ENCODE measurements around the gene IFT74.

IFT74 gene

DNA sequence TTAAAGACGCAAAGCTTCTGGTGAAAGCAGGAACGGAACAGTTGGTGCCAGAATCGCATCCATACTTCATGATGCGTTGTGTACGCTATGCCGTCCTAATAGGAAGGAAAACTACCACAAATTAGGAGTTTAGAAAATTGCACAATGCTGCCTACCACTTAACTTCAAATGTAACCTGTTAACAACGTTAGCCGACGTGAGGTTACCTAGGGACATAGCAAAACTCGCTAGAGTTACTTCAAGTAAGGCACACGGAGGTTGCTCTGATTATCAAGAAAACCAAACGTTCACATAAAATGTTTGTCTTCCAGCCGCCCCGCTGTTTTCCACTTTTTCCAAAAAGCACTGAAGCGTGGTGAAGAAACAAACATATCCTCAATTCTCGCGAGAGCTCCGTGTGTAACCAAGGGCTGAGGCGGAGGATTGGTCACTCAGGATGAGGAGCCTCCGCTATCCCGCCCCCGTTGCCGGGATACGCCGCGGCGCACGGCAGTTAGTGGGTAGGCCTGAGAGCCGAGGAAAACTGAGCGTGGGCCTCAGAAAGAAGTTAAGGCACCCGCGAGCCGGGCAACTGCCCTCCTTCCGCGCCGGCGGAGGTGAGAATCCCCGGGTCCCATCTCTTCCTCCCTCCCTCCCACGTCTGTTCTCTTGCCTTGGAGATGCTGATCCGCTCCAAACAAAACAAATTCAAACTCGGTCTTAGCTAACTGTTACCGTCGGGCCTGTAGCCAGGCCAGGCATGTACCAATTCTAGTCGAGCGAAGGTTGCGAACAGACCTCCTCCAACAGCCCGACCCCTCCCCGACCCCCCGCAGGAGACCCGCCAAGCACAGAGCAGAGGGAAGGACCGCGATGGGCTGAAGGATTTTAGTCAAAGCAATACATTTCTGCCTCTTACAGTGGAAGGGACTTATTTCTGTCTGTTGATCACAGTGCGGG is at the start of gene IFT74:
IFT74 (plus strand) TSS at position 492 of the 939 bp plus-strand sequence. CDS start 5,556 bp downstream, outside the sequence.
- peak; percentile 82 for DNase-seq (ENCODE audit: low read depth)

DNA sequence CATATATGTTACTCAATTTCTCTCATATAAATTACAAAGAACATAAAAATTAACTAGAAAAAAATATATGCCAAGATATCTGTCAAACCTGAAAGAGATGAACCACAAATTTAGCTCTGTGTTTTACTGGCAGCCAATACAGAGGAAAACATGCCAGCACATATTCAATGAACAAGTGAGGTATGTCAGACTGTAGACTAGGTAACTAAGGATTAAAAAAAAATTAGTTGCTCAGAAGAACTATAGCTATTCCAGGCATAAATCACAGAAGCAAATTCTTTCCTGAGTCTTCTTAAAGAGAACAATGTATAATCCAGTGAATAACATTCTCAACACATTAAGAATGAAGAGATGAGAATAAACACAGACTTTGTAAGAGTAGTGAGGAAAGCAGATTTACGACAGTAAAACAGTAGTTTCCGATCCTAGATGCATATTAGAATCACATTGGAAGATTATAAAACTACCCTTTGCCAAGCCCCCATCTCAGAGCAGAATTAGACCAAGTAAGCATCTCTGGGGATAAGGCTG is 43.0 kb upstream of the IFT74 start:
- no peak for DNase-seq (ENCODE audit: low read depth)

DNA sequence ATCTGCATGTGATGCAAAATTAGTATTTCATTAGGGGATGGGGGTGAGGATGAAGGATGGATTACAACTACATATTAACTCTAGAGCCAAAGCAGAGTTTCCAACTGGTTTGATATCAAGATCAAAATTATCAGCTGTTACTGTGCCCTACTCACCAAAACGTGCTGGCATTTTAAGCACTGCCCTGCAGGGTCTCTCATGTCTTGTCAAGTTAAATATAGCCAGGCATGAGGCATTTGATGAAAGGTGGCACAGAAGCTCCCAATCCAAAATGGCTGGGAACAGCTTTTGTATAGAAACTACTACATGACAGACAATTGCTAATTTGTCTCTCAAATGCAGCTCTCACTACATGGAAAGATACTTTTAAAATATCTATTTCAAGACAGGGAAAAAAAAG is 36.5 kb upstream of the IFT74 start:
- no peak for DNase-seq (ENCODE audit: low read depth)

DNA sequence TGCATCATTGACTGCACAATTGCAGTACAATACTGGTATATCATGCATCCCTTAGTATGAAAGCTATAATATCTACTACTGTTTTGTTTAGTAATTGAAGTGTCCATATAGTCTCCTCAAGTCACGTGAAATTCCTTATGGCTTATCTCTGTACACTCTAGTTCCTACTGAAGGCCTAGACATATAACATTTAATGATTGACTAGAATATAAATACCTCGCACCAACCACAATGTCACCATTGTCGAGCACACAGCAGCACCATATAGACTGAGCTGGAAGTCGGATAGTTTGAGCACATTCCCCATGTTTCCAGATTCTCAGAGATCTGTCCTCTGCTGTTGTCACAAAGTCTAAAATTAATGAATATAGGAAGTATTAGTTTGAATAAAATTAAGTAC is 30.6 kb upstream of the IFT74 start:
- no peak for DNase-seq (ENCODE audit: low read depth)

DNA sequence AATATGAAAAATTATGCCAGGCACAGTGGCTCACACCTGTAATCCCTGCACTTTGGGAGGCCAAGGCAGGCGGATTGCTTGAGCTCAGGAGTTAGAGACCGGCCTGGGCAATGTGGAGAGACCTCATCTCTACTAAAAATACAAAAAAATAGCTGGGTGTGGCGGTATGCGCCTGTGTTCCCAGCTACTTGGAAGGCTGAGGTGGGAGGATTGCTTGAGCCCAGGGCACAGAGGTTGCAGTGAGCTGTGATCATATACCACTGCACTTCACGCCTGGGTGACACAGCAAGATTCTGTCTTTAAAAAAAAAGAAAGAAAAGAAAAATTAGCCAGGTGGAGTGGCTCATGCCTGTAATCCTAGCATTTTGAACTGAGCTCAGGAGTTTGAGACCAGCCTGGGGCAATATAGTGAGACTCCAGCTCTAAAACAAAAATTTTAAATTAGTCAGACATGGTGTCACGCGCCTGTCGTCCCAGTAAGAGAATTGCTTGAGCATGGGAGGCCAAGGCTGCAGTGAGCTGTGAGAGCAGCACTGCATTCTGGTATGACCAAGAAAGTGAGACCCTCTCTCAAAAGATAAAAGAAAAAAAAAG is 27.2 kb upstream of the IFT74 start:
- no peak for DNase-seq (ENCODE audit: low read depth)

DNA sequence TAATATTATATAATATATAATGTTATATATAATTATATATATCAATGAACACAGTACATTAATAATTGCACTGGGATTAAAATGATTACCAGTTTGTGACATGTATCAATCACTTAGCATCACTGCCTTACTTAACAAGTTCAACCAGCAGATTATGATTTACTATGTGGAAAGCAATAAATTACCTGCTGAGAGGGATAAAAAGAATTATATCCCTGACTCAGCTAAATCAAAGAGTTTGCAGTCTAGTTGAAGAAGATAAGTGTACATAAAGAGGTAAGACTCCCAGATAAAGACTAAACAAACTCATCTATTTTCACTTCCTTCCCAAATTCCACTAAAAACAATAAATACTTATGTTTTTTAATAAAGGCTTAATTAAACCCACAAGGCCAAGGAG is 20.4 kb upstream of the IFT74 start:
- DNase-seq (ENCODE audit: low read depth): no peak

DNA sequence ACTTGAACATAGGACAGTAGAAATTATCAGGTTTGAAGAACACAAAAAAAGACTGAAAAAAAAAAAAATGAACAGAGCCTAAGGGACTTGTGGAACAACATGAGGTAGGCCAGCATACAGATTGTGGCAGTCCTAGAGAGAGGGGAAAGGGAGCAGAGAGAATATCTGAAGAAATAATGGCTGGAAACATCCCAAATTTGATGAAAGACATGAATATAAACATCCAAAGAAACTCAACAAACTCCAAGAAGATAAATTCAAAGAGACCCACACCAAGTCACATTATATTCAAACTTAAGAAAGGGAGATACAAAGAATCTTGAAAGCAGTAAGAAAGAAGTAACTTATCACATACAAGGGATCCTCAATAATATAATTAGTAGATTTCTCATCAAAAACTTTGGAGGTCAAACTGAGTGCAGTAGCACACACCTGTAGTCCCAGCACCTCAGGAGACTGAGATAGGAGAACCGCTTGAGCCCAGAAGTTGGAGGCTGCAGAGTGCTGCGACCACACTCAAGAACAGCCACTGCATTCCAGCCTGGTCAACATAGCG is 18.3 kb upstream of the IFT74 start:
- no peak for DNase-seq (ENCODE audit: low read depth)

DNA sequence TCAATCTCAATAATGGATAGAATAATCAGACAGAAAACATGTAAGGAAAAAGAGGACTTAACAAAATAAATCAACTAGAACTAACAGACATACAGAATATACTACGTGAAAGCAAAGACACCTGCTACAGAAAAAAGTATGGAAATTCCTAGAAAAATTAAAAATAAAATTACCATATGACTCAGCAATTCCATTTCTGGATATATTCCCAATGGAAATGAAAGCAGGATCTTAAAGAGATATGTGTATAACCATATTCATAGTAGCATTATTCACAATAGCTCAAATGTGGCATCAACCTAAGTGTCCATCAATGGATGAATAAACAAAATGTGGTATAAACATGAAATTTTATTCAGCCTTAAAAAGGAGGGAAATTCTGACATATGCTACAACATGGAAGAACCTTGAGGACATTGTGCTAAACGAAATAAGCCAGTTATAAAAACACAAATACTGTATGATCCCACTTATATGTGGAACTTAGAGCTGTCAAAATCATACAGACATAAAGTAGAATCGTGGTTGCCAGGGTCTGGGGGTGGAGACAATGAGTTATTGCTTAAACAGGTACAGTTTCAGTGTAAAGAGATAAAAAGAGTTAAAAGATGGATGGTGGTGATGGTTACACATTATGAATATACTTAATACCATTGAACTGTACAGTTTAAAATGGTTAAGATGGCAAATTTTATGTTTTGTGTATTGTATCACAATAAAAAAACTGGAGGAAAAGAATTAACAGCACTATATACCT is 16.1 kb upstream of the IFT74 start:
- DNase-seq (ENCODE audit: low read depth): no peak

DNA sequence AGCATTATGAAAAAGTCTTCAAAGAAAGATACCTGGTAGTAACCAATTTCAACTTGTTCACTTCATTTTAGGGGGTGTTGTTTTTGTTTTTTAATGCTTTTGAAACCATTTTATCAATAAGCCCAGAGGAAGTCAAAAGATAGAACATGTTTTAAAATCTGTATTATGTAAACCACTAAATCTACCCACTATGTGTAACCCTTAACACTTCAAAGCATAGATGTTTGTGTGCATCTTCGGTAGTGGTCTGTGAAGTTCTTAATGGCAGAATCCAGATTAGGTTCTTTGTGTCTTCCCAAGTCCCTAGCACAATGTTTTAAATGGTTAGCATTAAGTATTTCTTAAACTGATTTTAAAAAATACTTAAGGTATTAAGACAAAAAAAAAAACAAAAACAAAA is 15.4 kb upstream of the IFT74 start:
- DNase-seq (ENCODE audit: low read depth): no peak

DNA sequence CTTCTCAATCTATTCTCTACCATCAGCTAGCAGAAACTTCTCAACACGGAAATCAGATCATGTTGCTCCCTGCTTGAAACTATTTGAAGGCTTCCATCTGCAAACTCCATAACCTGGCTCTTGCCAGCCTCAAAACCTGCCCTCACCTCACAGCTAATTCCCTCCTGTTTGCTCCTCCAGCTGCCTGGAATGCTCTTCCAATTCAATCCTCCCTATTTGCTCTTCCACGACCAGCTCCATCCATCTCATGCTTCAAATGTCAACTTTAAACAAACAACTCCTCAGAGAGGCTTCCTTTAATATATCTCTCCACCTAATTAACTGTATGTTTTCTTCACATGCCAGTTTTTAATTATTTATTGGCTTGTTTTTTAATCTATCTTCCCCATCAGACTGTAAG is 10.6 kb upstream of the IFT74 start:
- DNase-seq (ENCODE audit: low read depth): no peak

DNA sequence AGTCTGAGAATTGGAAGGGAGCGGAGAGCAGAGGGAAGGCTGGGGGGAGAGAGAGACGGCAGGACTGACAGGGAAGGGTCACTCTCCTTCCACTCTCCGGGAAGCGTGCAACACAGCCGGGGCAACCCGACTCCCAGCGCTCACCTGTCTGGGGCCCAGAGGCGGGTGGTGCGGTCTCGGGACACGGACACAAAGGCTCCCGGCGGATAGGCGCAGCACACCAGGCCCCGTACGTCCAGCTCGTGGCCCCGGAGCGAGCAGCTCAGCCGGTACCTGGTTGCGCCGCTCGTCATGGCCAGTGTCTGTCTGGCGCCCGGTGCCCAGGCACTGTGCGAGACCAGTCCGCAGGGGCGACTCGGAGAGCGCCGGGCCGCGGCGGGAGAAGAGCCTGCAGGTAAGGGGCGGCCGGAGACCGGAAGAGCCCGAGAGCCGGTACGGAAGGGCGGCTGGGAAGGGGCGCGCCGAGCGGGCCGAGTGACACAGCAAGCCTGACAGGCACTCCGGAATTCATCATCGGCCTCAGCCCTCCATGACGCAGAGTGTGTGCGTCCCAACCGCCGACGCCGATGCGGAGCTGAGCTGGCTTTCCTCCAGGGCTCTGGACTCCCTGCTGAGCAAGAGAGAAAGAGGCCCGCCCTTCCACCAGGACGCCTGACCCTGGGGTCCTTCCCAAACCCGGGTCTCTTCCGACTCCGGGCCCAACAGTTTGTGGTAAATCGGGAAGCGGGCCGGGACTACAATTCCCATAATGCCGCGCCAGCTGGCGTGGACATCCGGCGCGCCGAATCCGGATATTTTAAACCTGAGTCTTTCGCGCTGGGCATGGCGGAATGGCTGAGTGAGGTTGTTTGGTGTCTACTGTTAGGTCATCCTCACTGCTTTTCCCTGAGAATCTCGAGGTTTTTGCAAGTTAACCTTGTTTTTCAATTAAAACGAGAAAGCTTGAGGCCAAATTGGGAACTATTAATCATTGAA is 9.2 kb upstream of the IFT74 start, which contains the start of gene PLAA:
PLAA (minus strand) TSS at position 490 of the 975 bp plus-strand sequence; CDS start at position 293, 197 bp downstream.
- DNase-seq (ENCODE audit: low read depth): peak; percentile 71

DNA sequence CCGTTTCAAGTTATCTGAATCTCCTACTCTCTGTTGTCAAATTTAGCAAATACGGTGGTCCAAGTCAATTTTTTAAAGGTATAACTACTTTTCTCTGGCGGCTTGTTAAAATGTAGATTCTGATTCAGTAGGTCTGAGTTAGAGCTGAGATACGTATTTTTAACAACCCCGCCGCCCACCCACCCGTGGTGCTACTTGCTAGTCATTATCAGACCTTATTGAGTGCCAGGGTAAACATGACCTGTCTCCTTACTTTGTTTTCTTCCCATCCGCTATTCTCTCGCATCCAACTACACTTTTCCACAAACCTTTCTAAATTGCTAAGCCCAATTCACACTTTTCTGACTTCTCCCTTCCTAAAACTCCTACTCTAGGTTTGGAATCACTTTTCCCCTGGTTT is 8.5 kb upstream of the IFT74 start:
- no peak for DNase-seq (ENCODE audit: low read depth)

DNA sequence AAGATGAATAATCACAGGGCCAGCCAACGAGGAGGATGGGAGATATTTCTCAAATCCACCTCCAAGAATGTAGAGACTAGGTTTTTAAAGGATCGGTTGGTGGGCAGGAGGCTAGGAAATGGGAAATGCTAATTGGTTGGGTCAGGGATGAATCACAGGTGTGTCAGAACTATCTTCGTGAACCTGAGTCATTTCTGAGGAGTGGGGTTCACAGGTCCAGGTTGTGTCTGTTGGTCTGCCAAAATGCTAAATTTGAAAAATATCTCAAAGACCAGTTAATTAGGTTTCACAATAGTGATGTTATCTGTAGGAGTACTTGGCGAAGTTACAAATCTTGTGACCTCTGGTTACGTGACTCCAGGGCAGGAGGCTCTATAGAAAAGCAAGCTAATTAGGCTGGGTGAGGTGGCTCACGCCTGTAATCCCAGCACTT is 6.6 kb upstream of the IFT74 start:
- no peak for DNase-seq (ENCODE audit: low read depth)

DNA sequence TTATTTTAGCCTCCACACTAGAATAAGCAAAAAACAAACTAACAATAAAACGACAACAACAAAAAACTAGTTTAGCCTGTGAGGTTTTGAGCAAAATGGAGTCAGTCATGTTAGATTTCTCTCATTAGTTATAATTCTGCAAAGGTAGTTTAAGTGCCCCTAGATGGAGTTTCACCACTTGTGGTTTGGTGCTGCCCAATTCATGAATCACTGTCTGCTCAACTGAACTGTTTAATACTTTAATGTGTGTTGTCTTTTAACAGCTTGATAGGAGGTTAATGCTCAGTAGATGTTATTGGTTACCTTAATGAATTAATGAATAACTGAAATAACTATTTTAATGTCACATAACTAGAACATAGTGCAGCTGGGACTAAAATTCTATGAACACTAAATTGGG is 5.7 kb upstream of the IFT74 start:
- DNase-seq (ENCODE audit: low read depth): no peak

DNA sequence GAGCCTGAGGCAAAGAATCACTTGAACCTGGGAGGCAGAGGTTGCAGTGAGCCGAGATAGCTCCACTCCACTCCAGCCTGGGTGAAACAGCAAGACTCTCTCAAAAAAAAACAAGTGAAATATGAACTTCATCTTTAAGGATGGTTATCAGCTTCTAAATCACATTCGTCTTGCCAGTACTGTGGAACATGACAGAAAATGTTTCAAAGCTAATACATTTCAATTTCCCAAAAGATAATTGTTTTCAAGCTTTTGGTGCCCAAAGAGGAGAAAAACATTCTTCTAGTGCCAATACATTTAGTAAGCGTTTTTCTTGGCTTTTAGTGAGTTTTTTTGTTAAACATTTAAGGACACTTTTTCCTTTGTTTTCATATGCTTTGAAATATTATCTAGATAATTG is 4.4 kb upstream of the IFT74 start:
- DNase-seq (ENCODE audit: low read depth): no peak

DNA sequence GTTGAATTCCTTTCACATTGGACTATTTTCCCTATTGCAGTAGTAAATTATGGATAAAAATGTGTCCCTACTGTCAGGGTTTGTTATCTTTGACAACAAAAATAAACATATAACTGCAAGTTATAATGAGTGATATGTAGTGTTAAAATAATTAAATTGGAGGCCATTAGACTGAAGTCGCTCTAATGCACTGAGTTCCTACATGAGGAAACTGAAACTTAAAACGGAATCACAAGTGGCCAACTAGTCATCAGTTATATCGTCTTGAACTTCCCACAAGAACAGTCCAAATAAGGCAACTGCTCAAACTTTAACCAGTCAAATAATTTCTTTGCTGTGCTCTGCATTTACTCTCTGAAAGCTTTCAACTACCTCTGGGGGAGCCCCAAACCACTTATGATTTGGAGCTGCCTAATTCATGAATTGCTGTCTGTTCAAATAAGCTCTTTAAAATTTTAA is 2.1 kb upstream of the IFT74 start:
- no peak for DNase-seq (ENCODE audit: low read depth)

DNA sequence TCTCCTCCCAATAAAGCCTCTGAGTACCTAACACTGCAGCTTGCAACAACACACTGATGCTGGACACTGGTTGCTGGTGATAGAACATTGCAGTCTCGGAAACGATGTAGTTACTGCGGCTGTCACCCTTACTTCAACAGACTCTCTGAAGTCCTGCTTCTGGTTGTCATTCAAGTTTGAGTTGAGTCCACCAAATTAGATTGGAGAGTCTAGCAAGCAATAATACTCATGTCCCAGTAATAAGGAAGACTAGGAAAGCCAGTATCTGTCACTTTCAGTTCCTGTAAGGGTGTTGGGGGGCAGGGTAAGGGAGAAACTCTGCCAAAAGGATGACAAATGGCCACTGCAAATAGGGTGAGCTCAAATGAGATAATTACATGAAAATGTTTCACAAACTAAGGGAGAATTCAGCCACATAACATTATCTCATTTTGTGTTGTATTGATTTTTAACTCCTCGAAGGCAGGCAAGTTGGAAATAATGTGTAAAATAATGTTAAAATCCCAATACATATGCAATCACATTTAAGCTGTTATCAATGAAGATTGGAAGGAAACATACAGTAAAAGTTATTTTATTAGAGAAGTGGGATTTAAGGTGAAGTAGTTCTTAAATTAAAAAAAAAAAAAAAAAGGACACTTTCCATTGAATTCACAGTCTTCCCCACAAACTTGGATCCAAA is 849 bp upstream of the IFT74 start:
- no peak for DNase-seq (ENCODE audit: low read depth)

DNA sequence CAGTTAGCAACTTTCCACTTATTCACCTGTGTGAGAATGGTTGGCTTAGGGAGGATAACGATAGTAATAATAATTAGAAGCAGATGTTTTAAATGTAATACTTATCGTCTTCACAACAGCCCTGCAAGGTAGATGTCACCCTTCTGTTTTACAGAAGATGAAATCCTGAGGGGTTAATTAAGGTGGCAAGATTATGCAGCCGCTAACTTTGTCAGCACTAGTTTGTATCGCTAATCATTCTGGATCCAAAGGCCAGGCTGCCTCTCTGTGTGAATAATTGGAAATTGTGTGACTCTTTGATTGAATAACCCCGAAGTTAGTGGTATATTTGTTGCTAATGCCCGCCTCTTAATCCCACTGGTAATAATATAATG is 635 bp downstream of the IFT74 start:
- DNase-seq (ENCODE audit: low read depth): no peak

DNA sequence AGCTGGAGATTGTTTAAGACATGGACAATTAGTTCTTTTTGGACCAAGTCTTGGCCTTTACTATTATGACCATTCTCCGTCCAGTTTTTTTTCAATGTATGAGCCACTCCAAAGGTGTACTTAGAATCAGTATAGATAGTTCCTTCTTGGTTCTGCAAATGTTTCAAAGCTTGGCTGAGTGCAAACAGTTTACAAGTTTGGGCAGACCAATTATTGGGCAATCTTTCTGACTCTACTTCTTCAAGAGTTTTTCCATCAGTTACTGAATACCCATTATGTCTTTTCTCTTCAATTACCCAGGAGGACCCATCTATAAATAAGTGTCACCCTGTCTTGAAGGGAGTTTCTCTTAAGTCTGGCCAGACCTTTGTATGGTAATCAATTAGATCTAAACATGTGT is 15.5 kb downstream of the IFT74 start:
- no peak for DNase-seq (ENCODE audit: low read depth)

DNA sequence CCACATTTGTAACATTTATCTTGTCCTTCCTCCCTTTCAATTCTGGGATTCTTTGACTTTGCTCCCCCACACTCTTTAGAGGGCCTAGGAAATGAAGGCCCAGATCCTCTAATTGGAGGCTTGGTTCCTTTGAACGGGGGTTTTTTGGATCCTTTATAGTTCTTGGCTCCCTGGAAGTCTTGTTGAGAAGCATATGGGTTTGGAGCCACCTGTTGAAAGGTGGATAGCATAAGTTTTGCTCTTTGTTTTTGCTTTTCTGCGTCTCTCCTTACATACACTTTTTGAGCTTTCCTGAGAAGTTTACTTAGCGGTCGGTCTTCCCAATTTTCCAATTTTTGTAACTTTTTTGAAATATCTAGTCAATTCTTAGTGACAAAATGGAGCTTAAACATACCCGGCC is 17.8 kb downstream of the IFT74 start:
- no peak for DNase-seq (ENCODE audit: low read depth)
